HepG2 (cell line): ENCODE results near the gene TRPT1. TPM values are rescaled to one million over a fixed set of nuclear protein-coding genes. Genes with fewer than 3 reads are reported as not detected.

ENCODE experiments used
- DRAP1 ChIP-seq: IDR thresholded peaks from 2 replicates; pipeline ENCODE4 v1.6.1; 2016; ENCODE audit warnings: missing genetic modification reagents, missing compliant biosample characterization
- ELF1 ChIP-seq: sonication (generic); formaldehyde crosslinking; IDR thresholded peaks from 2 replicates; pipeline ENCODE4 v1.4.0; 2020; ENCODE audit warnings: missing genetic modification reagents
- GABPB1 ChIP-seq: IDR thresholded peaks from 2 replicates; pipeline ENCODE4 v1.6.1; 2016; ENCODE audit warnings: mild to moderate bottlenecking, missing genetic modification reagents, moderate library complexity, missing compliant biosample characterization
- HDAC2 ChIP-seq: sonication (generic); formaldehyde crosslinking; IDR thresholded peaks from 2 replicates; pipeline ENCODE4 v1.4.0; 2020; ENCODE audit warnings: missing genetic modification reagents
- HES4 ChIP-seq: sonication (generic); formaldehyde crosslinking; IDR thresholded peaks from 2 replicates; pipeline ENCODE4 v1.9.0; 2021; ENCODE audit warnings: mild to moderate bottlenecking, missing genetic modification reagents, borderline replicate concordance
- KDM5B ChIP-seq: sonication (generic); formaldehyde crosslinking; IDR thresholded peaks from 2 replicates; pipeline ENCODE4 v1.4.0; 2020; ENCODE audit warnings: missing genetic modification reagents, mild to moderate bottlenecking, borderline replicate concordance
- MEIS2 ChIP-seq: sonication (generic); formaldehyde crosslinking; IDR thresholded peaks from 2 replicates; pipeline ENCODE4 v1.9.0; 2021; ENCODE audit warnings: mild to moderate bottlenecking, missing genetic modification reagents
- REL ChIP-seq: sonication (generic); formaldehyde crosslinking; conservative IDR thresholded peaks from 2 replicates; pipeline ENCODE4 v1.8.0; 2022; ENCODE audit warnings: mild to moderate bottlenecking, missing genetic modification reagents, moderate library complexity
- RFX5 ChIP-seq: IDR thresholded peaks from 2 replicates; pipeline ENCODE4 v1.6.1; 2011; ENCODE audit warnings: low read depth, low read length, improper control_type of control experiment
- THAP8 ChIP-seq: sonication (generic); formaldehyde crosslinking; IDR thresholded peaks from 2 replicates; pipeline ENCODE4 v1.5.1; 2020; ENCODE audit warnings: missing genetic modification reagents, mild to moderate bottlenecking, borderline replicate concordance
- TSC22D2 ChIP-seq: sonication (generic); formaldehyde crosslinking; IDR thresholded peaks from 2 replicates; pipeline ENCODE4 v1.5.1; 2020; ENCODE audit warnings: missing genetic modification reagents, mild to moderate bottlenecking, borderline replicate concordance
- UBTF ChIP-seq: sonication (generic); formaldehyde crosslinking; IDR thresholded peaks from 2 replicates; pipeline ENCODE4 v1.4.0; 2020; ENCODE audit warnings: mild to moderate bottlenecking, missing genetic modification reagents
- ZBTB42 ChIP-seq: sonication (generic); formaldehyde crosslinking; IDR thresholded peaks from 2 replicates; pipeline ENCODE4 v1.5.0; 2020; ENCODE audit warnings: mild to moderate bottlenecking, missing genetic modification reagents
- ZEB1 ChIP-seq: IDR thresholded peaks from 2 replicates; pipeline ENCODE4 v1.6.1; 2012; ENCODE audit warnings: mild to moderate bottlenecking, low read depth, inconsistent platforms; ENCODE audit not compliant: insufficient replicate concordance
- ZFP36L1 ChIP-seq: sonication (generic); formaldehyde crosslinking; IDR thresholded peaks from 2 replicates; pipeline ENCODE4 v1.8.0; 2022; ENCODE audit warnings: mild to moderate bottlenecking, missing genetic modification reagents, moderate library complexity
- ZNF230 ChIP-seq: sonication (generic); formaldehyde crosslinking; IDR thresholded peaks from 2 replicates; pipeline ENCODE4 v1.4.0; 2020; ENCODE audit warnings: mild to moderate bottlenecking, missing genetic modification reagents
- ZNF234 ChIP-seq: sonication (generic); formaldehyde crosslinking; conservative IDR thresholded peaks from 2 replicates; pipeline ENCODE4 v1.5.1; 2020; ENCODE audit warnings: mild to moderate bottlenecking, missing genetic modification reagents
- ZNF235 ChIP-seq: sonication (generic); formaldehyde crosslinking; IDR thresholded peaks from 2 replicates; pipeline ENCODE4 v1.8.1; 2023; ENCODE audit warnings: mild to moderate bottlenecking, missing genetic modification reagents, borderline replicate concordance
- ZNF264 ChIP-seq: sonication (generic); formaldehyde crosslinking; IDR thresholded peaks from 2 replicates; pipeline ENCODE4 v1.4.0; 2020; ENCODE audit warnings: missing genetic modification reagents
- ZNF331 ChIP-seq: sonication (generic); formaldehyde crosslinking; IDR thresholded peaks from 2 replicates; pipeline ENCODE4 v1.4.0; 2020; ENCODE audit warnings: missing genetic modification reagents
- ZNF33A ChIP-seq: sonication (generic); formaldehyde crosslinking; IDR thresholded peaks from 2 replicates; pipeline ENCODE4 v1.5.1; 2020; ENCODE audit warnings: missing genetic modification reagents, mild to moderate bottlenecking, moderate library complexity, borderline replicate concordance
- ZNF547 ChIP-seq: sonication (generic); formaldehyde crosslinking; IDR thresholded peaks from 2 replicates; pipeline ENCODE4 v1.5.1; 2020; ENCODE audit warnings: mild to moderate bottlenecking, missing genetic modification reagents
- ZNF576 ChIP-seq: sonication (generic); formaldehyde crosslinking; IDR thresholded peaks from 2 replicates; pipeline ENCODE4 v1.4.0; 2020; ENCODE audit warnings: mild to moderate bottlenecking, missing genetic modification reagents
- ZNF816 ChIP-seq: sonication (generic); formaldehyde crosslinking; IDR thresholded peaks from 2 replicates; pipeline ENCODE4 v1.8.0; 2022; ENCODE audit warnings: missing genetic modification reagents, mild to moderate bottlenecking, borderline replicate concordance
- ZSCAN20 ChIP-seq: sonication (generic); formaldehyde crosslinking; IDR thresholded peaks from 2 replicates; pipeline ENCODE4 v1.4.0; 2020; ENCODE audit warnings: missing genetic modification reagents, mild to moderate bottlenecking, borderline replicate concordance
- polyA plus RNA-seq, 8 experiments: library from polyadenylated mRNA; depleted of rRNA in 3 of 8; stranded (reverse) in 7 of 8; unstranded in 1 of 8; fragments of >200 nt; fragmentation: Illumina TruSeq in 4 of 8; extraction: Trizol in 4 of 8; gene quantifications; 2 replicates each; pipeline versions ENCODE4 v1.2.1 to v1.2.3, GENCODE V29; 2011 to 2016; ENCODE audit warnings: low read depth in 4 of 8, missing spikeins in 1 of 8, mixed read lengths in 1 of 8; ENCODE audit not compliant: insufficient read depth in 1 of 8
- total RNA-seq, 5 experiments: library from RNA; depleted of rRNA; stranded (reverse); fragments of >200 nt; fragmentation: Illumina TruSeq; extraction: Trizol; gene quantifications; 2 replicates each; pipeline ENCODE4 v1.2.3, GENCODE V29; 2016; ENCODE audit warnings: low read depth in 1 of 5

The TRPT1 gene
- total and polyA plus RNA-seq, 2 of the 13 experiments (the other 11 are each of a cell fraction or from before 2014, with no cell fraction given) = 24.8 to 40.7 TPM

GRCh38 chr11:64237484-64237951 is 11.5 kb upstream of the TRPT1 start (continued):
- TF ChIP-seq HDAC2 (CRISPR knock-in tag) (peak; percentile 75; the same call in 1 of the 2 replicates), ZNF331 (CRISPR knock-in tag) (peak; percentile 74; the same call in 1 of the 2 replicates), MEIS2 (CRISPR knock-in tag) (no peak; the same call in 1 of the 2 replicates), THAP8 (CRISPR knock-in tag) (no peak), ZNF264 (CRISPR knock-in tag) (no peak), ZNF816 (CRISPR knock-in tag) (no peak), ZNF235 (CRISPR knock-in tag) (no peak), ZFP36L1 (no peak), ZNF230 (no peak), ZBTB42 (CRISPR knock-in tag) (no peak), ZEB1 (peak; percentile 93), DRAP1 (peak; percentile 34; the same call in 1 of the 2 replicates), HES4 (CRISPR knock-in tag) (no peak), TSC22D2 (no peak), KDM5B (CRISPR knock-in tag) (no peak), ZNF547 (CRISPR knock-in tag) (no peak; the same call in 1 of the 2 replicates), REL (CRISPR knock-in tag) (peak; percentile 86), RFX5 (no peak), ZNF576 (no peak), ZNF234 (CRISPR knock-in tag) (no peak), GABPB1 (CRISPR knock-in tag) (peak; percentile 61), ELF1 (CRISPR knock-in tag) (no peak), UBTF (CRISPR knock-in tag) (peak; percentile 61; the same call in 1 of the 2 replicates), ZSCAN20 (CRISPR knock-in tag) (no peak), ZNF33A (CRISPR knock-in tag) (no peak)
